GM19397 (cell line): Measurements from ENCODE around the gene ATP1B1.
"Not testable (repeated sequence)": the region's sequence is repeated elsewhere in the genome, so short reads cannot be mapped to it uniquely, and the experiment has no call there.

Experiments used
- ATAC-seq: cut with Tn5 transposase; IDR thresholded peaks from one replicate; pipeline ENCODE4 v1.9.1; 2021; ENCODE audit warnings: mild to moderate bottlenecking, moderate library complexity; ENCODE audit not compliant: unreplicated experiment

ATP1B1 gene

GRCh38 chr1:169141356-169141755 is 34.9 kb downstream of the ATP1B1 start:
- no peak for ATAC-seq

GRCh38 chr1:169142129-169142528 is 35.6 kb downstream of the ATP1B1 start:
- no peak for ATAC-seq

- no peak for ATAC-seq
These were observed 36.9 kb downstream of the ATP1B1 start for GRCh38 chr1:169143346-169143745.

GRCh38 chr1:169143984-169144383 is 37.5 kb downstream of the ATP1B1 start:
- ATAC-seq: no peak

- no peak for ATAC-seq
These were observed 38.6 kb downstream of the ATP1B1 start for GRCh38 chr1:169144941-169145626.

- ATAC-seq: no peak
These were observed 40.2 kb downstream of the ATP1B1 start for GRCh38 chr1:169146576-169147214.

- ATAC-seq: no peak
These were observed 42.2 kb downstream of the ATP1B1 start for GRCh38 chr1:169148472-169149252.

GRCh38 chr1:169149555-169150286 is 43.2 kb downstream of the ATP1B1 start:
- no peak for ATAC-seq

GRCh38 chr1:169150641-169151337 is 44.3 kb downstream of the ATP1B1 start:
- ATAC-seq: no peak

GRCh38 chr1:169151338-169151837 is 44.9 kb downstream of the ATP1B1 start:
- ATAC-seq: no peak

GRCh38 chr1:169155675-169156074 is 49.2 kb downstream of the ATP1B1 start:
- no peak for ATAC-seq

- ATAC-seq: no peak
These were observed 50.1 kb downstream of the ATP1B1 start for GRCh38 chr1:169156580-169156979.

- no peak for ATAC-seq
These were observed 54.5 kb downstream of the ATP1B1 start for GRCh38 chr1:169160845-169161495.

- ATAC-seq: peak; percentile 76
These were observed 55.2 kb downstream of the ATP1B1 start for GRCh38 chr1:169161496-169162194.

GRCh38 chr1:169163059-169163458 is 56.6 kb downstream of the ATP1B1 start:
- ATAC-seq: no peak

GRCh38 chr1:169175461-169175860 is 69.0 kb downstream of the ATP1B1 start:
- no peak for ATAC-seq

GRCh38 chr1:169179431-169179830 is 72.9 kb downstream of the ATP1B1 start:
- not testable (repeated sequence) for ATAC-seq

- ATAC-seq: no peak
These were observed 73.7 kb downstream of the ATP1B1 start for GRCh38 chr1:169180174-169180573.
